ENCODE data around the gene DAB1.

The DAB1 gene

GRCh38 chr1:57463343-57463742 is 39.5 kb upstream of the DAB1 start:
- DNase-seq (ENCODE audit: extremely low read depth, low read depth): no peak
- TF ChIP-seq, protein P1, sequence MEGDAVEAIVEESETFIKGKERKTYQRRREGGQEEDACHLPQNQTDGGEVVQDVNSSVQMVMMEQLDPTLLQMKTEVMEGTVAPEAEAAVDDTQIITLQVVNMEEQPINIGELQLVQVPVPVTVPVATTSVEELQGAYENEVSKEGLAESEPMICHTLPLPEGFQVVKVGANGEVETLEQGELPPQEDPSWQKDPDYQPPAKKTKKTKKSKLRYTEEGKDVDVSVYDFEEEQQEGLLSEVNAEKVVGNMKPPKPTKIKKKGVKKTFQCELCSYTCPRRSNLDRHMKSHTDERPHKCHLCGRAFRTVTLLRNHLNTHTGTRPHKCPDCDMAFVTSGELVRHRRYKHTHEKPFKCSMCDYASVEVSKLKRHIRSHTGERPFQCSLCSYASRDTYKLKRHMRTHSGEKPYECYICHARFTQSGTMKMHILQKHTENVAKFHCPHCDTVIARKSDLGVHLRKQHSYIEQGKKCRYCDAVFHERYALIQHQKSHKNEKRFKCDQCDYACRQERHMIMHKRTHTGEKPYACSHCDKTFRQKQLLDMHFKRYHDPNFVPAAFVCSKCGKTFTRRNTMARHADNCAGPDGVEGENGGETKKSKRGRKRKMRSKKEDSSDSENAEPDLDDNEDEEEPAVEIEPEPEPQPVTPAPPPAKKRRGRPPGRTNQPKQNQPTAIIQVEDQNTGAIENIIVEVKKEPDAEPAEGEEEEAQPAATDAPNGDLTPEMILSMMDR (IDR thresholded peaks at IDR 0.05; ENCODE audit: low read depth, low read length): no peak

GRCh38 chr1:57461405-57461804 is 37.5 kb upstream of the DAB1 start:
- DNase-seq (ENCODE audit: extremely low read depth, low read depth): no peak
- TF ChIP-seq, protein P1 (IDR thresholded peaks at IDR 0.05; ENCODE audit: low read depth, low read length): no peak

DNA sequence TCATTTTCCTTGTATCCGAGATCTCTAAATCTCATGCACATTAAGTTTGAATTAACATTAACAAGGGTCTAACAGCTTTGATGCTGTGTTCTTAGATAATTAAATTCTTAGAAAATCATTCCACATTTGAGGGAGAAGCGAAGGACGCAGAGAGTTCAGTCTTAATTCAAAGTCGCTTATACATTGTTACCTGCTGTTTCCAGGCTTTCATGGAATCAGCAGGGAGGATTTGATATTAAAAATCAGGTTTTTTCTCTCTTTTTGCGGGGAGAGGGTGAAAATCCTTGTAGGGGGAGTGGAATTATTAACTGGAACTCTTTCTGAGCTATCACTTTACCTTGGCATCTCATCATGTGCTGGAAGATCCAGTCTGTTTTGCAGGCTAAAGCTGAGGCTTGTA is 27.7 kb upstream of the DAB1 start:
- TF ChIP-seq, protein P1 (IDR thresholded peaks at IDR 0.05; ENCODE audit: low read depth, low read length): no peak

GRCh38 chr1:57450981-57451380 is 27.1 kb upstream of the DAB1 start:
- no peak for DNase-seq (ENCODE audit: extremely low read depth, low read depth)
- TF ChIP-seq, protein P1 (IDR thresholded peaks at IDR 0.05; ENCODE audit: low read depth, low read length): no peak

More for the DNA sequence above, 27.7 kb upstream of the DAB1 start:
- no peak for DNase-seq (ENCODE audit: extremely low read depth, low read depth)

- no peak for DNase-seq (ENCODE audit: extremely low read depth, low read depth)
- TF ChIP-seq, protein P1 (IDR thresholded peaks at IDR 0.05; ENCODE audit: low read depth, low read length): no peak
Observed at GRCh38 chr1:57447551-57447950, 23.7 kb upstream of the DAB1 start.

DNA sequence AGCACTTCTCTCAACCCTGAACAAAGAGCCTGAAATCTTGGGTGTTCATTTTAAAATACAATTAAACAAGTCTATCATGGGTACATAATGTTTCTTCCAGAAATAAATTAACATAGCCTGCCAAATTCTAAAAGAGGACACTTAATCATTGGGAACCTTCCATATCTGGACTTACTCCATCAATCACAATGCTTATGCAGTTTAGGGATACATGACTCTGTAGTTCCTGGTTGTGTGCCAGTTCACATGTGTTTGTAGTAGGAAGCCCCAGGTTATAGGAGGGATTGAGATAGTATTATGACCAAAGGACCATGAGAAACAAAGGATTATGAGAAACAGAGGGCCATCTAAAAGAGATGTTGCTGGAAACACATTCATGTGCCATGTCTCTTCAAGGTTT is 19.1 kb upstream of the DAB1 start:
- TF ChIP-seq, protein P1 (IDR thresholded peaks at IDR 0.05; ENCODE audit: low read depth, low read length): no peak
- DNase-seq (ENCODE audit: extremely low read depth, low read depth): no peak

DNA sequence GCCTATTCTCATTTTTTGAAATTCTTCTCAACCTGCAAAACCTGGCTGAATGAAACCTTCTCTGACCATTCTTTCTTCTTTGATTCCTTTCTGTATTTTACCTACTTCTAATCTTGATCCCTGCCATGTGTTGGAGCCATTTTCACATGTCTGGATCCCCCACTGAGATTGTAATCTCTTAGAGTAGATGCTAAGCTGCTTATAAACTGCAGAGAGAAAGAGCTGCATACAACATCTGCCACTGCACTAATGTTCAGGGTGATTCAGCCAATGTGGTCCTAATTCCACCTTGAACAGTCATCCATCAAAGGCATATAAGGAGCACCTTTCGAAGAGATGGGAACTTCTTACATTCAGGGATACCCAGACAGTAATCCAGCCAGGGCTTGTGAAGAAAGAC is 16.2 kb upstream of the DAB1 start:
- TF ChIP-seq, protein P1 (IDR thresholded peaks at IDR 0.05; ENCODE audit: low read depth, low read length): no peak

More for the DNA sequence above, 16.2 kb upstream of the DAB1 start:
- DNase-seq (ENCODE audit: extremely low read depth, low read depth): no peak
